Heart right ventricle (tissue), 16 donors: ENCODE measurements around the gene PASK. TPM values are rescaled to one million over a fixed set of nuclear protein-coding genes. Genes with fewer than 3 reads are reported as not detected.
A peak's percentile ranks its signal among the peaks of the same experiment; 100 is the strongest.

ENCODE experiments used
- ATAC-seq, 8 donors: fragments of 200-7000 bp; cut with Tn5 transposase; one replicate each; pipeline ENCODE4 v1.9.1; 2020; ENCODE audit warnings: mild to moderate bottlenecking in 8 of 8, moderate library complexity in 8 of 8, moderate number of reproducible peaks in 1 of 8
- DNase-seq, 2 donors: peaks; one replicate each; pipeline ENCODE4 v3.0.0-alpha.2; 2020
- H3K27ac ChIP-seq, 10 donors: fragments of 200-600 bp; sonication (generic) in 2 of 10; one replicate each; pipeline versions ENCODE4 v1.5.0 to v1.8.0; 2020 to 2022; ENCODE audit warnings: mild to moderate bottlenecking in 3 of 10
- H3K27me3 ChIP-seq, 7 donors: fragments of 200-600 bp; one replicate each; pipeline ENCODE4 v1.8.0; 2021 to 2022; ENCODE audit warnings: mild to moderate bottlenecking in 2 of 7
- H3K36me3 ChIP-seq, 9 donors: fragments of 200-600 bp; sonication (generic) in 1 of 9; one replicate each; pipeline versions ENCODE4 v1.5.0 to v1.8.0; 2020 to 2022; ENCODE audit warnings: mild to moderate bottlenecking in 2 of 9
- H3K4me1 ChIP-seq, 9 donors: fragments of 200-600 bp; sonication (generic) in 1 of 9; one replicate each; pipeline versions ENCODE4 v1.5.0 to v1.8.0; 2020 to 2022; ENCODE audit warnings: mild to moderate bottlenecking in 4 of 9
- H3K4me3 ChIP-seq, 10 donors: fragments of 200-600 bp; sonication (generic) in 2 of 10; one replicate each; pipeline versions ENCODE4 v1.5.0 to v1.8.0; 2020 to 2022; ENCODE audit warnings: mild to moderate bottlenecking in 7 of 10, moderate library complexity in 2 of 10
- H3K9me3 ChIP-seq, 11 donors: fragments of 200-600 bp in 10 of 11; sonication (generic) in 2 of 11; one replicate each; pipeline versions ENCODE4 v1.5.0 to v1.8.0; 2013 to 2022; ENCODE audit warnings: mild to moderate bottlenecking in 2 of 11, control low read depth in 1 of 11, moderate library complexity in 1 of 11
- CTCF ChIP-seq, 9 donors: fragments of 200-600 bp; sonication (generic) in 2 of 9; IDR thresholded peaks; one replicate each; pipeline versions ENCODE4 v1.5.0 to v1.8.0; 2021 to 2022; ENCODE audit warnings: antibody characterized with exemption in 9 of 9, mild to moderate bottlenecking in 5 of 9, moderate library complexity in 1 of 9
- WGBS, 2 donors: extraction: QIAGEN DNeasy Blood & Tissue Kit; methylation state at CpG; one replicate each; pipeline ENCODE4 v1.1.7; 2013; ENCODE audit warnings: inconsistent platforms in 1 of 2; 5-methylcytosine and 5-hydroxymethylcytosine counted together
- intact Hi-C, 10 donors: fragments of 100-400 bp; cut with DNase I; formaldehyde crosslinking; loops; one replicate each; pipeline versions ENCODE4 v1.11.1 to v1.14.2; 2022
- polyA plus RNA-seq, 2 donors: library from polyadenylated mRNA; stranded (reverse); fragments of 200-250 nt; gene quantifications; one replicate each; pipeline ENCODE4 v1.2.3, GENCODE V29; 2013
- total RNA-seq, 10 donors: library from RNA; stranded (reverse); fragmentation: NEBNext Ultra II Directional in 3 of 10; extraction: Animal tissue kit (Norgen Biotek cat#: 25700) in 3 of 10; gene quantifications; one replicate each; pipeline versions ENCODE4 v1.2.1 to v1.2.4, GENCODE V29; 2021 to 2023
- donor health status: Arrhythmogenic right ventricular cardiomyopathy.
- donor health status: ischemic (EF 13 %, LVEDD 7.1; RV severe dilation, severe dysfunction).
- donor health status: healthy with polysubstance abuse.
- donor health status: DM: no; HTN: yes; CAD: no.
- donor health status: DM: no; HTN: no; CAD: no.
- donor health status: ischemic (EF 25% LVEDD 6.9; RV normal size, moderate dysfunction).
- donor health status: ischemic (EF 25% LVEDD 5.7; RV mildly dilated, moderate dysfunction).
- donor health status: healthy.
- donor health status: DM: yes; HTN: yes; CAD: no.
- donor health status: Ischemic cardiomyopathy.
- donor health status: ischemic (EF 35%, LVEDD 5.7; RV mildly dilated, moderate dysfunction).
- donor health status: nonischemic (EF 11% LVEDD 7.7; RV severe dilation, severe dysfunction).
- donor health status: DM: yes; HTN: yes; CAD: no.
- donor health status: PGD.
- donor health status: ischemic (EF 29% LVEDD 5.4; RV normal size, mild dysfunction).
- donor health status: nonischemic (EF 23%, LVEDD 6.1; RV moderate dilation, normal function).

PASK gene
- total and polyA plus RNA-seq, 12 donors = 0.93 to 4.5 (median 1.5) TPM

- intact Hi-C loops = no loop called here
- ATAC-seq = no peak
- H3K27ac ChIP-seq = peak overlapping the region in 1 of 10 donors; percentile 26
- H3K4me3 ChIP-seq = no peak overlapping the region
- no peaks in the 10 kb centered on the region for H3K27me3 ChIP-seq
- WGBS, 2 donors = 88 to 91% methylated on average over 8 of the region's 8 CpGs
- no peaks in the 10 kb centered on the region for H3K9me3 ChIP-seq
- no peaks in the 10 kb centered on the region for H3K4me1 ChIP-seq
- no peak for TF ChIP-seq CTCF (IDR thresholded peaks at IDR 0.05)
- DNase-seq = no peak
- peaks cover 0 to 94% (median 57%) of the 10 kb centered on the region in 9 donors for H3K36me3 ChIP-seq
Observed at GRCh38 chr2:241088376-241088775, 60.9 kb downstream of the PASK start.

- H3K4me3 ChIP-seq = no peak overlapping the region
- TF ChIP-seq CTCF (IDR thresholded peaks at IDR 0.05) = no peak
- H3K27me3 ChIP-seq = no peaks in the 10 kb centered on the region
- H3K9me3 ChIP-seq = no peaks in the 10 kb centered on the region
- peaks cover 0 to 87% (median 53%) of the 10 kb centered on the region in 9 donors for H3K36me3 ChIP-seq
- intact Hi-C loops = no loop called here
- 96 to 97% methylated on average over 29 of the region's 29 CpGs for WGBS, 2 donors
- no peak for DNase-seq
- H3K27ac ChIP-seq = no peak overlapping the region
- ATAC-seq = no peak
- no peaks in the 10 kb centered on the region for H3K4me1 ChIP-seq
Observed at GRCh38 chr2:241087420-241088268, 61.6 kb downstream of the PASK start.

GRCh38 chr2:241084856-241085444, 64.3 kb downstream of the PASK start:
- WGBS, 2 donors = 97% methylated on average over 4 of the region's 4 CpGs
- H3K27ac ChIP-seq = no peak overlapping the region
- intact Hi-C loops = no loop called here
- no peak for ATAC-seq
- no peak for DNase-seq
- TF ChIP-seq CTCF (IDR thresholded peaks at IDR 0.05) = no peak
- H3K27me3 ChIP-seq = no peaks in the 10 kb centered on the region
- no peak overlapping the region for H3K4me3 ChIP-seq
- H3K9me3 ChIP-seq = no peaks in the 10 kb centered on the region
- H3K36me3 ChIP-seq = peaks cover 0 to 60% (median 31%) of the 10 kb centered on the region in 9 donors
- H3K4me1 ChIP-seq = peaks cover 0 to 6% (median 0%) of the 10 kb centered on the region in 9 donors

- no peaks in the 10 kb centered on the region for H3K9me3 ChIP-seq
- DNase-seq (no peak), ATAC-seq (peak in 1 of 8 donors; percentile 31)
- intact Hi-C loops = no loop called here
- no peak overlapping the region for H3K4me3 ChIP-seq
- peaks cover 0 to 6% (median 0%) of the 10 kb centered on the region in 9 donors for H3K4me1 ChIP-seq
- no peak overlapping the region for H3K27ac ChIP-seq
- no peak for TF ChIP-seq CTCF (IDR thresholded peaks at IDR 0.05)
- peaks cover 0 to 41% (median 22%) of the 10 kb centered on the region in 9 donors for H3K36me3 ChIP-seq
- no peaks in the 10 kb centered on the region for H3K27me3 ChIP-seq
- 75 to 76% methylated on average over 5 of the region's 5 CpGs for WGBS, 2 donors
Observed at GRCh38 chr2:241083091-241083415, 66.2 kb downstream of the PASK start.
